Loucy (cell line): ENCODE data around the gene CYSRT1.
"Not testable (repeated sequence)": the region's sequence is repeated elsewhere in the genome, so short reads cannot be mapped to it uniquely, and the experiment has no call there.

Experiments
- H2AFZ ChIP-seq: fragments of 200-600 bp; sonication (generic); 2 replicates; pipeline ENCODE4 v1.6.0; 2016; ENCODE audit warnings: antibody characterized with exemption, mild to moderate bottlenecking, low read length, moderate library complexity
- H3F3A ChIP-seq: fragments of 200-600 bp; 2 replicates; pipeline ENCODE4 v1.6.0; 2016; ENCODE audit warnings: antibody characterized with exemption, low read depth, mild to moderate bottlenecking
- H3K27me3 ChIP-seq: fragments of 200-600 bp; sonication (generic); 2 replicates; pipeline ENCODE4 v1.6.1; 2014; ENCODE audit warnings: low read length, mild to moderate bottlenecking; ENCODE audit not compliant: insufficient read depth, poor library complexity, severe bottlenecking
- H3K36me3 ChIP-seq: fragments of 200-600 bp; sonication (generic); 2 replicates; pipeline ENCODE4 v1.6.1; 2016; ENCODE audit warnings: low read length; ENCODE audit not compliant: insufficient read depth
- H3K4me1 ChIP-seq: fragments of 200-600 bp; sonication (generic); 2 replicates; pipeline ENCODE4 v1.5.1; 2014; ENCODE audit warnings: low read length, mild to moderate bottlenecking; ENCODE audit not compliant: insufficient read depth, poor library complexity, severe bottlenecking
- H3K4me2 ChIP-seq: fragments of 200-600 bp; sonication (generic); 2 replicates; pipeline ENCODE4 v1.6.0; 2014; ENCODE audit warnings: antibody characterized with exemption, low read length, low read depth, mild to moderate bottlenecking; ENCODE audit not compliant: poor library complexity, severe bottlenecking
- H3K4me3 ChIP-seq: fragments of 200-600 bp; sonication (generic); 2 replicates; pipeline ENCODE4 v1.5.1; 2014; ENCODE audit warnings: low read length, mild to moderate bottlenecking, mixed read lengths; ENCODE audit not compliant: poor library complexity, severe bottlenecking
- H3K79me2 ChIP-seq: fragments of 200-600 bp; sonication (generic); 2 replicates; pipeline ENCODE4 v1.6.1; 2014; ENCODE audit warnings: low read length; ENCODE audit not compliant: insufficient read depth
- H3K9ac ChIP-seq: fragments of 200-600 bp; sonication (generic); 2 replicates; pipeline ENCODE4 v1.6.0; 2014; ENCODE audit warnings: mild to moderate bottlenecking, low read depth, low read length, moderate library complexity; ENCODE audit not compliant: poor library complexity, severe bottlenecking
- H3K9me2 ChIP-seq: fragments of 200-600 bp; sonication (generic); replicated peaks from 2 replicates; pipeline ENCODE4 v1.6.1; 2016; ENCODE audit warnings: low read depth, low read length, mixed read lengths
- H3K9me3 ChIP-seq: fragments of 200-600 bp; sonication (generic); 2 replicates; pipeline ENCODE4 v1.6.1; 2014; ENCODE audit warnings: mild to moderate bottlenecking, antibody characterized with exemption, low read length, low read depth; ENCODE audit not compliant: insufficient read depth
- H4K20me1 ChIP-seq: fragments of 200-600 bp; sonication (generic); 2 replicates; pipeline ENCODE4 v1.6.0; 2014; ENCODE audit warnings: antibody characterized with exemption, low read length, mild to moderate bottlenecking; ENCODE audit not compliant: insufficient read depth, poor library complexity, severe bottlenecking
- EZH2phosphoT487 ChIP-seq: fragments of 200-600 bp; IDR thresholded peaks from 2 replicates; pipeline ENCODE4 v1.6.1; 2018; ENCODE audit warnings: antibody characterized with exemption, mild to moderate bottlenecking, moderate library complexity, borderline replicate concordance
- TF ChIP-seq, protein P1 (sequence below): fragments of 200-600 bp; sonication (generic); conservative IDR thresholded peaks from 2 replicates; pipeline ENCODE4 v1.5.1; 2014; ENCODE audit warnings: mild to moderate bottlenecking, antibody characterized with exemption, low read length

CYSRT1 gene

GRCh38 chr9:137242269-137243203, 17.6 kb downstream of the CYSRT1 start:
- H3K4me2 ChIP-seq, result peak overlapping the region; percentile 95
- no peak for TF ChIP-seq EZH2phosphoT487
- TF ChIP-seq, protein P1, sequence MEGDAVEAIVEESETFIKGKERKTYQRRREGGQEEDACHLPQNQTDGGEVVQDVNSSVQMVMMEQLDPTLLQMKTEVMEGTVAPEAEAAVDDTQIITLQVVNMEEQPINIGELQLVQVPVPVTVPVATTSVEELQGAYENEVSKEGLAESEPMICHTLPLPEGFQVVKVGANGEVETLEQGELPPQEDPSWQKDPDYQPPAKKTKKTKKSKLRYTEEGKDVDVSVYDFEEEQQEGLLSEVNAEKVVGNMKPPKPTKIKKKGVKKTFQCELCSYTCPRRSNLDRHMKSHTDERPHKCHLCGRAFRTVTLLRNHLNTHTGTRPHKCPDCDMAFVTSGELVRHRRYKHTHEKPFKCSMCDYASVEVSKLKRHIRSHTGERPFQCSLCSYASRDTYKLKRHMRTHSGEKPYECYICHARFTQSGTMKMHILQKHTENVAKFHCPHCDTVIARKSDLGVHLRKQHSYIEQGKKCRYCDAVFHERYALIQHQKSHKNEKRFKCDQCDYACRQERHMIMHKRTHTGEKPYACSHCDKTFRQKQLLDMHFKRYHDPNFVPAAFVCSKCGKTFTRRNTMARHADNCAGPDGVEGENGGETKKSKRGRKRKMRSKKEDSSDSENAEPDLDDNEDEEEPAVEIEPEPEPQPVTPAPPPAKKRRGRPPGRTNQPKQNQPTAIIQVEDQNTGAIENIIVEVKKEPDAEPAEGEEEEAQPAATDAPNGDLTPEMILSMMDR, result no peak
- H4K20me1 ChIP-seq, result peaks cover 24% of the 10 kb centered on the region
- peak overlapping the region; percentile 94 for H3K4me3 ChIP-seq
- H3K79me2 ChIP-seq, result peaks cover 48% of the 10 kb centered on the region
- no peaks in the 10 kb centered on the region for H3K27me3 ChIP-seq
- H3K9me3 ChIP-seq, result no peaks in the 10 kb centered on the region
- no peaks in the 10 kb centered on the region for H3K9me2 ChIP-seq
- peaks cover 30% of the 10 kb centered on the region for H3K4me1 ChIP-seq
- H3F3A ChIP-seq, result 0 out of 2 replicates have a peak, but pooled peaks cover 6% of the 10 kb centered on the region
- H2AFZ ChIP-seq, result no peak overlapping the region
- peaks cover 21% of the 10 kb centered on the region; the same call in 1 of the 2 replicates for H3K36me3 ChIP-seq
- H3K9ac ChIP-seq, result peak overlapping the region; percentile 96

GRCh38 chr9:137243266-137243625, 18.3 kb downstream of the CYSRT1 start:
- peak overlapping the region; percentile 94 for H3K4me3 ChIP-seq
- peaks cover 23% of the 10 kb centered on the region for H3K4me1 ChIP-seq
- not testable (repeated sequence) for H3F3A ChIP-seq, H3K9me3 ChIP-seq, H2AFZ ChIP-seq, H3K9me2 ChIP-seq, H3K27me3 ChIP-seq
- H3K4me2 ChIP-seq, result peak overlapping the region; percentile 95
- H4K20me1 ChIP-seq, result peaks cover 24% of the 10 kb centered on the region
- H3K9ac ChIP-seq, result peak overlapping the region; percentile 96
- peaks cover 43% of the 10 kb centered on the region for H3K79me2 ChIP-seq
- H3K36me3 ChIP-seq, result peaks cover 21% of the 10 kb centered on the region; the same call in 1 of the 2 replicates

DNA sequence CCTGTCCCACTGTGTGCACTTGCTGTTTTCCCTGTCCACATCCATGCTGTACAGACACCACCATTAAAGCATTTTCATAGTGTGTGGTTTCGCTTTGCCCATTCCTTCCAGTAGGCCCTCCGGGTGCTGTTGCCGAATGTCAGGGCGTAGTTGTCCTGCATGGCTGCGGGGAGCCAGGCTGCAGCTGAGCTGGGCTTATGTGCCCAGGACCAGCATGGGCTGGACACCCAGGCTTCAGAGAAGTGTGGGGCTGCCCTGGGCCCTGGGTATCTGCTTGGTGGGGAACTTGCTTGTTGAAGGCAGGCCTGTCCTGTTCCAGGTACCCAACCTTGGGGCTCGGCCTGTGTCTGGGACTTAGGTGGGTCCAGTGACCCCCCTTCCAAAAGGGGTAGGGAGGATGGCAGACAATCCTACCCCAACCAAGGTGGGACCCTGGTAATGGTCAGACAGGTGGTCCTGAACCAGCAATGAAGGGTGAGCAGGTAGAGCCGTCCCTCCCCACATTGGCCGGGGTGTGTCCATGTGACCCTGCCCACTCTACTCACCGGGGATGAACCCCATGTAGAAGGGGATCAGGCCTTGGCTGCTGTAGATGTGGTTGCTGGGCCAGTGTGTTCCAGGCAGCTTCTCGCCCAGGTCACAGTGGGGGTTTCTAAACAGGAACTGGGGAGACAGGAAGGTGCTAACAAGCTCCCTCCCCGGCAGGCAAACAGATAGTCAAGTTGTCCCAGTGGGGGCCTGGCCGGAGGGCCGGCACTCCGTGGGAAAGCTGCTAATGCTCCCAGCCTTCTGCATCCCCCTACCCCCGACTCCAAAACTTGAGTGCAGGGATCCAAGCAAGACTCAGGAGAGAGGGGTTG, 18.9 kb downstream of the CYSRT1 start:
- Histone ChIP-seq H3K36me3 (peaks cover 21% of the 10 kb centered on the region; the same call in 1 of the 2 replicates), H3K4me1 (peaks cover 17% of the 10 kb centered on the region), H3K27me3 (no peaks in the 10 kb centered on the region), H3K79me2 (peaks cover 36% of the 10 kb centered on the region), H3K4me2 (peak overlapping the region; percentile 95), H3K9ac (peak overlapping the region; percentile 26), H3K4me3 (peak overlapping the region; percentile 39), H4K20me1 (peaks cover 24% of the 10 kb centered on the region), H2AFZ (no peak overlapping the region), H3F3A (0 out of 2 replicates have a peak, but pooled peaks cover 6% of the 10 kb centered on the region), H3K9me3 (no peaks in the 10 kb centered on the region), H3K9me2 (no peaks in the 10 kb centered on the region)
- no peak for TF ChIP-seq EZH2phosphoT487
- TF ChIP-seq, protein P1, result no peak
